Esophagus mucosa (tissue), 1 donor: ENCODE data around the gene KATNAL1. TPM values are rescaled to one million over a fixed set of nuclear protein-coding genes. Genes with fewer than 3 reads are reported as not detected.

Experiments used
- ATAC-seq: fragments of 200-7000 bp; cut with Tn5 transposase; one replicate; pipeline ENCODE4 v1.9.1; 2020
- total RNA-seq: library from RNA; stranded (reverse); gene quantifications from one replicate; pipeline ENCODE4 v1.2.4, GENCODE V29; 2023
- donor health status: DM: yes; HTN: yes; CAD: no.

The KATNAL1 gene
- 4.5 TPM for total RNA-seq

DNA sequence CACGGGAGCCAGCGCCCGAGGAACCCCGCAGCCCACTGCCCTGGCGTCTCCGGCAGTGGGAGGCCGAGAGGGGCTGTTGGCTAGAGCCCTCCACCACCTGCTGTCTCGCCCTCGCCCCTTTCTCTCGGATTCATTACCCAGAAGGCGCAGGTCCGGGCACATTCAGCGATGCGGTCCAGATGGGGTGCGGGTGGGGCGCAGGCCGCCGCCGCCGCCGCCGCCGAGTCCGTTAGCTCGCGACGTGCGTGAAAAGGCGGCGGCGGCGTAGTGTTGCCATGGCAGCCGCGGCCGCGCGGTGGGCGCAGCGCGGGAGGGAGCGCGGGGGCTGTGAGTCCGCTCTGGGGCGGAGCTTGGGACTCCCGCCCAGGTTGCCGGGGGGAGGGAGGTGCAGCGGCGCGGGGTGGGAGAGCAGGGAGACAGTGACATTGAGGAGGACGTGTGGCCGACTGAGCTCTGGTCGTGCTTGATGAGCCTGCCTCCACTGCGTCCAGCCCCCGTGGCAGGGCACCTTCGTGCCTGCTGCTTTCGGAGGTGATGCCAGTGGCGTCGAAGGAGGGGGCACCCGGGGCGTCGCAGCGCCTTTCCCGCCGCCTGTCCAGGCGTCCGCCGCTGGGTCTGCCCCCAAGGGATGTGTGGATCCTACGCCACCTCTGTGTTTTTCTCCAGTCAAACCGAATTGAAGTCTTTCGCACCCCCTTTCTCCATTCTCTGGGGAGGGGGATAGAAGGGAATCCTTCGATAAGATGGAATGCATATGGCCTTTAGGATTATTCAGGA lies at the start of gene KATNAL1:
KATNAL1 (minus strand) TSS at position 358 of the 777 bp plus-strand sequence. CDS start 23,774 bp downstream, outside the sequence.
- peak; percentile 69 for ATAC-seq

- no peak for ATAC-seq
These were observed 48.5 kb upstream of the KATNAL1 start for GRCh38 chr13:30355839-30356238.

DNA sequence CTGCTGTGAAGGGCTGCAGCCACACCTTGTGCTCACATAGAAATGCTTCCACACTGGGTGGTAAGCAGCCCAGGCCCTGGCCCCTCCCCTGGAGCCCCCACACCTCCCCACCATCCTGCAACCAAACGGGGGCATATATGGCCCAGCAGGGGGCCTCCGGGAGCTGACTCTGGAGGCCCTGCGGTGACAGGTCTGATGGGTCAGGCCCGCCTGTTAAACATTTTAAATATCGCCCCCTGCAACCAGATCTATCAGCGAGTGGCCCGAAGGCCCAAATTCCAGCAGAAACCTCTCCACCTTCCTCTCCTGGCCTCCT lies 48.0 kb upstream of the KATNAL1 start:
- peak; percentile 41 for ATAC-seq

DNA sequence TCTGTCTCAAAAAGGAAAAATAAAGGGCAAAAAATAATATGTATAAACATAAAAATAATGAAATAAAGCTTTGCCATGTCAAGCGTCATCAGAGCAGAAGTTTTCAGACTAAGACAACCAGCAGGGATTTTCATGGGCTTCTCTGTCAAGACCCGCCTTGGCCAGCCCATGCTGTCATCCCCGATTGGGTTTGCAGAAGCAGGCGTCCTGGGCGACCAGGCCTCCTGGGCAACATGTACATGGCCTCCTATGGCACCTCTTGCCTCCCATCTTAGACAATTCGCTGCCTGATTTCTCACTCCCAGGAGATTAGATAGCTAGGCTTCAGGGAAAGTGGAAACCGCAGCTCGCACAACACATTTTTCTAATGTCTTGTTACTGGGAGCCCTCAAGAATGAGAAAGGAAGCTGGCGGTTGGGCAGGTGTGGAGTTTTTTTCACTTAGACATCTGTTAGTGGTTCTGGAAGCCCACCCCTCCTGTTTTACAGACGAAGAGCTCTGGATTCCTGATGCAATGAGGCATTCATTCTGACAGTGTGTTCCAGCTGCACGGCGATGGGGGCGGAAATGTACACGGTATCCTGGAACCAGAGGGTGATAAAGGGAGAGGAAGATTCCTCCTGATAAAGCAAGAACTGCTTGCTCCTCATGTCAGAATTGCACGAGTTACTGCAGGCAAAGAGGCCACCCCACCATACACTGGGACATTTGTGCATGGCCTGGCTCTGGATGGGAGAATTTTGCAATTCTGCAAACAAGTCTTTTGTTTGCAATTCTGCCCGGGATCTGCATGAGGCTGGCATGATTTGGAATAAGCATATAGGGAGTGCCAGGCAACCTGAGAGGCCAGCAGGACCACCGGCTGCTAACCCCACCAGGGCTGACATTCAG lies 47.4 kb upstream of the KATNAL1 start:
- no peak for ATAC-seq

DNA sequence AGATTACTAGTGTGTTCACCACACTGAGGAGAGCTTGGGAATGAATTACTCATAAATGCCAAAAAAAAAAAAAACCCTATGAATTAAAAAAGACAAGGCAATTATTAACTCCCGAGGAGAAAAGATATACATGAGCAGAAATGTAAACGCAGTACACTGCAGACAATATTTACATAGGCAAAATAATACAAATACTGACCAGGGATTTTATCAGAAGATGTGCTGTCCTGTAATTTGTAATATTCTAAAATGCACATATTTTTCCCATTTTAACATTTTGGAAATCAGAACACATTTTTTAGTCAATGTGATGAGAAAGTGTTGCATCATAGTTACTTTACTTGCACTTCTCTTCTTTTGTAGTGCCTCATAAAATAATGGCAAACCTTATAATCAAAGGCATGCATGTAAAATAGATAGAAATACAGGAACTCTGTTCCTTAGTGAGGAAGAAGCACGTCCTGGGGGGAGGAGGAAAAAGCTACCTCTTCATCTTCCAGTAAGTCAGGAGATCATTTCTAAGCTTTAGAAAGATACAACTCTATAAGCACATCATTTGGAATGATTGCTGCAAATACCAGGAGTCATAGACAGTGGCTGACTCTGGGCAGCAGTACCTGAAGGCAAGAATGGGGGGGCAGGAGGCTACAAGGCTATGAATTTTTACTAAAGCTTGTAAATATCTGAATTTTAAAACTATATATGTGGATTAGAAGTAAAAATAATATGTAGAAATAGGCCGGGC lies 46.3 kb upstream of the KATNAL1 start:
- no peak for ATAC-seq

DNA sequence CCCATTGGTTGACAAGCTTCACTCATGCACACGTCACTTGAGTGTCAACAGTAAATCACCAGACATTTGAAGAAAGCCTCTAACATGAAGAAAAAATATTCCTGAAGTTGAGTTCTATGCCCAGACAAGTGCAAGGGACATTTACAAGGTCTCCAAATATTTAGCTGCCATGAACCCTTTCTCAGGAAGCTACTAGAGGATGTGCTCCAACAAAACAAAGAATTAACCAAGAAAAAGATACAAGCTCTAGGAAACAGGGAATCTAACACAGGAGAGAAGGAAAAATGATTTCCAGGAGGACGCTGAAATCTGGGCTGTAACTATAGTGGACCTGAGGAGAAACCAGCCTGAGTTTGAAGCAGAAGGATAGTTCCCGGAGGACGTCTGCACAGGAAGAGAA lies 45.7 kb upstream of the KATNAL1 start:
- no peak for ATAC-seq

DNA sequence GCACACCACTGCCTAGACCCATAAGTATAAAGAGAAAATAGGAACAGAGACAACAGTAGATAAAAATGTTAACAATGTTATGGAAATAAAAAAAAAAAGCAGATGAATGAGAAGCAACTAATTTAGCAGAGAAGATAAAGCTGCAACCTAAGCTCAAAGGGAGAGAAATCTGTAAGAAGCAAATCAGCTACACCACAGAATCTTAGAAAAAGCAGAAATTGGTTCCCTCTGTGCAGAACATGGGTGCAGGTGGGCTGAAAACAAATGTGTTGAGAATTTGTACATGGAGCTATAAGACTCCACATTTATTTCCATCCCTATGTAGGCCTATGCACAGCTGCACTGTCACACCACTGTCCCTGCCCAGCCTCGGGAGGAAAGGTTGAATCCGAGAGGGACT lies 44.8 kb upstream of the KATNAL1 start:
- ATAC-seq = no peak

- peak; percentile 12 for ATAC-seq
These were observed 39.4 kb upstream of the KATNAL1 start for GRCh38 chr13:30346789-30347167.

DNA sequence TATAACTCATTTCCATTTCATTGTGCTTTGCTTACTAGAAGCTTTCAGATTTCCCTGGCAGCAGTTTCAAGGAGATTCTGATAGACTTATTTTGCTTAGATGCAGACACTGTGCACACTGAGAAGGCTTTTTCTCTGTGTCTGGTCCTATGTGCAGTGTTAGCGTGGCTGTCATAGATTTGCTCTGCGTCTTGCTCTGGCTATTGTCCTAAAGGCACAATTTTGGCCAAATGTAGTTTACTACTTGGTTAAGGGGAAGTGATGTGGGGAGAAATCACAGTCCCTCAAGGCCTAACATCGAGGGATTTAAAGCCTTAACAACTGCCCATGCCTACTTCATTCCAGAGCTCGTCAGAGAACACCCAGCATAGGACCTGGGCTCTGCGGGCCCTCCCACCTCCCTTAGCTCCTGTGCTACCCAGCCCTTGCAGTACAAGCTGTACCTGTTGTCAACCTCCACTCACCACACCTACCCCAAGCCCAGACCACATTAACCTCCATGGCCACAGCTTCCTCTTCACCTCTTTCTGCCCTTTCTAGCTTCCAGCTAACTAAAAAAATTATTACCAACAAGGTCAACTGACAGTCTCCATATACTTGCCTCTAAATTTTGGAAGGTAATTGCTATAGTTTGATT lies 38.9 kb upstream of the KATNAL1 start:
- peak; percentile 89 for ATAC-seq

- no peak for ATAC-seq
These were observed 38.2 kb upstream of the KATNAL1 start for GRCh38 chr13:30345426-30346100.

DNA sequence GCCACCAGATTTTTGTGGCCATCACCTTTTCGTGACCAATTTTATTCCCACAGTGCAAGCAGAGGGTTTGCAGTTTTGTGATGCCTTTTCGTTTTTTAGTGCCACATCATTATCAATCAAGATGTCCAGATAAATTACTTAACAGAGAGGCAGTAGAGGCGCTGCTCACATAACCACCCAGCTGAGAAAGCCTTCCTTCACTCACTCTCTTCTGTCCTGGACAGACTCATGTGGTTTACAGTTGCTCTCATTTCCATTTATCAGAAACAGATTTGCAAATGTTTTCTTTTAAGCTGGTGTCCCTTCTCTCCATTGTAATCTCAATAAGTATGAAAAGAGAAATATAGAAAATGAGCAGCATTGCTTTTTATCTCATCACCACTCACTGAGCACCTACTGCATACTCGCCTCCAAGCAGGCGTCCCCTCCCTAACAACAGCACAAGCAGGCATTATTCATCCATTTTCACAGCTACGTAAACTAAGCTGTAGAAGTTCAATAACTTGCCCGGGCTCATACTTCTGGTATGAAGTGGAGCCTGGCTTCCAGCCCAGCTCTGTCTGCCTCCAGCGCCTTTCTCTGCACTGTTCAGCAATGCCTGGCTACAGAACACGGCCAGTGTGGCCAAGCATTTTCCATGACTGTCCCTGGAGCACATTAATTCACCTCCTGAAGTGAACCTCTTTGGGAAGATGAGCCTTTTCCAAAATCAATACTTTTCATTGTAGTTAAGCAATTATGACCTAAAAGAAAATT lies 34.6 kb upstream of the KATNAL1 start:
- ATAC-seq = peak; percentile 85

DNA sequence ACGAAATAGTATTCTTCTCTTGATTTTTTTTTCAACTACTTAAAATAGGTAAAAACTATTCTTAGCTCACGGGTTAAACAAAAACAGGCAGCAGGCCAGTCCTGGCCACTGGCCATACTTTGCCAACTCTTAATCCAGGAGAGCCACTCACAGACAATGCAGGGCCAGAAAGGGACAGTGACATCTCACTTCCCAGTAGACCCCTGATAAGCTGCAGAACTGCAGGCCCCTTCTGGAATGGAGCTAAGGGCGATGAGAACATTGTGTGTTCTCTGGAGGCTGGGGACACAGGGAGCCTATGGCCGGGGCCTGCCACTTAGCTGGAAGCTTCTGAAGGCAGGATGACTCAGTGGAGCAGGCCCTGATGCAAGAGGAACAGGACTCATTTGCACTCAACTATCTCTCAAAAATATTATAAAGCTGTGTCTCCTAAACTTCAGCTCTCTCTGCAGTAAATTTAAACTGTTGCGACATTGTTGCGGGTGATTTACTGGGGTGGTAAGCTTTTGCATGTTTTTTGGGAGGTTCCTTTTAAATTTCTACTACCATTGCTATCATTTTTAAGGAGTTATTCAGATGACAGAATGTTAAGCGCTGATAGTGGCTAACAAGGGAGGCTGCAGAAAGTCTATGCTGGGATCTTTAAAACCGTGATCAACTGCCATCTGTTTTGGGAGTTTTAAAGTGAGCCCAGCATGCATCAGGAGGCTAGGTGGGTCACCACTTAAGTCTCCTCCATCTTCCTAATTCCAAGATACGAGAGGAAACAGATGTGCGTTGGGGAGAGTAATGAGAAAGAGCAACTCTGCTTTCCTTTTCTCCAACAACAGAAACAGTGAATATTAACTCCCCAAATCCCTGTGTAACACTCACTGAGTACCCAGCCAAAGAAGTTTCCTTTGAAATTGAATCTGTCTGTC lies 33.2 kb upstream of the KATNAL1 start:
- peak; percentile 76 for ATAC-seq

GRCh38 chr13:30339738-30340330 lies 32.5 kb upstream of the KATNAL1 start:
- ATAC-seq = no peak

- no peak for ATAC-seq
These were observed 31.6 kb upstream of the KATNAL1 start for GRCh38 chr13:30338952-30339351.

DNA sequence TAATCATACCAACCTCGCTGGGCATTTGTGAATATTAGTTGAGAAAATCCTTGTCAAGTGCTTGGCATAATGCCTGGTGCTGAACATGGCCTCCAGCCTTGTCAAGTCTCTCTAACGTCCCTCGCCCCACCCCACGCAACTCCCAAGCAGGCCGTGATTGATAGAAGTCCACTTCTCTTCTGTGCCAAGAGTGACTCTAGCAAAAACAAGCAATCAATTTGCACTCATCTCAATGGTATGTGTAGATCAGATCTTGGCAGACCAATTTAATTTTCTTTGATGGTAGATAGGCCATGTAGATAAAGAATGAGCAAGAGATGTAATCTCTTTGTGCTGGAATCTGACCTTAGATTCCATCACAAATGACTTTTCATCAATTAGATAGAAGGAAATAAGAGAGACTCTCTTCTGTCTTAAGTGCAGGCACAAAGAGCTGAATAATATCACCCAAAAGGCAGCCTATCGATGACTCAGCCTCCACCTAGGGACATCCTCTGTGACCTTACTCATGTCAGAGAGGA lies 31.0 kb upstream of the KATNAL1 start:
- no peak for ATAC-seq

DNA sequence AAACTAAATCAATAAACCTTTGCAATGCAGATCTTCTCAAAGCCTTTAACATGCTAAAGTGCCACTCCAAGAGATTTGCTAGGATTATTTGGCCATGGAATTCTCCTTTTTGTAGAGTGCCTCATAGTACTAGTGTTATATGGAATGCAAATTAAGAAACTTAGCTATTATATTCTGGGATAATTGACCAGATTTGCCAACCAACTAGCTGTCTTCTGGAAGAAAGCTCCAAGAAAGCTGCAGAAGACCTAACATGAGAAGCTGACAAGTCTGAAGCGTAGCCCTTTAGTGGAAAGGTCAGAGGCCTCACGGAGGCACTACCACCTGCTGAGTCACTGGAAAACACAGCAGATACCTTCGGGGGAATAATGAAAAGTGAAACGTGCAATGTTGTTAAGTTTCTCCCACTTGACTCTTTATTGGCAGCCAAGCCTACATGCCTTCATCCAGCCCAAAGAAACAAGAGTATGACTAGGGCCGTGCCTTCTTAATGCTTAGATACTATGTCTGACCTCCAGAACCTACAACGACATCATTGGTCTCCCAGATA lies 29.8 kb upstream of the KATNAL1 start:
- ATAC-seq = no peak

DNA sequence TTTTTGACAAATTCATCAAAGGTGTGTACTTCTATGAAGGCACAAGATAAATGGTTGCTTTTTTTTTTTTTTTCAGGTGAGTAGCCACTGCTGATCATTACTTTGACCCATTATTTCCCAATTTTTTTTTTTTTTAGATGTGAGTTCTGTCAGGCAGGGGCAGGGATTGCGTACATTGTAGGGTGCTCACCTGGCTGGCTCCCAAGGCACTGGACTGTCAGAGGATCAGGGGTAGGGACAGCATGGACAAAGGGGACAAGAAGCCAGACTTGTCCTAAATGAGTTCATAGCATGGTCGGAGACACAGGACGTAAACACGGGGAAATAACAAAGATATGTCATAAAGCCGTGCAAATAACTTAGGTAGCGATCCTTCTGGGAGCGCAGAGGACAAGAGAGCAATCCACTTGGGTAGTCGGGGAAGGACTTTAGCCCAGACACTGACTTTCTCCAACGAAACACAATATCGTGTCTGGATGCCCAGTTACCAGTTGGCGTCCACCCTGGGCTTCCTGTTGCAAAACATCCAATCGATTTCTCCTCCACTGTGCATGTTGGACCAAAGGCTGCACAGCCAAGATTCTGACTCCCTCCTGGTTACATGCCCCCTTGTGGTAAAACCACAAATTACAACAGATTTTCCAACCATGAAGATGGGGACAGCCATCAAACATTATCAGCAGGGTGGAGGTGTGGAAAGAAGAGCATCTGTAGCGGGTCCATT lies 27.5 kb upstream of the KATNAL1 start:
- peak; percentile 26 for ATAC-seq

DNA sequence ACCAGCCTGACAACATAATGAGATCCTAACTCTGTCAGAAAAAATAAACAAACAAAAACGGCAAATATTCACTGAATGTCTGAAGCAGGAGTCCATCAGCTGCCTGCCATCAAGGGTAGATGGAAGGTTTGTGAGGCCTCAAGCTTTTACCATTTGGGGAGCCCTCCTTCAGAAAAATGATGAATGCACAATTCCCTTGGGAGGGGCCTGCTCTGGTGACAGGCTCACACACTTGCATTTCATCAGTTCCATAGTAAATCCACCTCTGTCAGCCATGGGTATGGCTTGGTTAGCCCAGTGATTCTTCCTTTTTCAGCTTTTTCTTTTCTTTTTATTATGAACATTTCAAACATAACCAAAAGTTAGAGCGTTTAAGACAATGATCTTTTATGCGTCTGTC lies 26.3 kb upstream of the KATNAL1 start:
- no peak for ATAC-seq
